Right cardiac atrium (tissue), 5 donors: Measurements from ENCODE around the gene SLC34A3. TPM values are rescaled to one million over a fixed set of nuclear protein-coding genes. Genes with fewer than 3 reads are reported as not detected.
A peak's percentile ranks its signal among the peaks of the same experiment; 100 is the strongest.
"Not testable (repeated sequence)": the region's sequence is repeated elsewhere in the genome, so short reads cannot be mapped to it uniquely, and the experiment has no call there.

Source experiments
- ATAC-seq, 2 donors: fragments of 200-7000 bp; cut with Tn5 transposase; one replicate each; pipeline versions ENCODE4 v1.8.0 to v1.9.1; 2020; ENCODE audit warnings: moderate library complexity in 2 of 2, mild to moderate bottlenecking in 1 of 2
- DNase-seq, 3 donors: peaks; one replicate each; pipeline ENCODE4 v3.0.0-alpha.2; 2020
- H3K27ac ChIP-seq: one replicate; pipeline ENCODE4 v1.5.1; 2013; ENCODE audit warnings: mild to moderate bottlenecking, low read length, control low read depth, moderate library complexity
- H3K27me3 ChIP-seq: one replicate; pipeline ENCODE4 v1.6.1; 2013; ENCODE audit not compliant: control insufficient read depth, insufficient read depth
- H3K4me1 ChIP-seq: one replicate; pipeline ENCODE4 v1.6.1; 2013; ENCODE audit warnings: low read length; ENCODE audit not compliant: control insufficient read depth, insufficient read depth
- H3K4me3 ChIP-seq: one replicate; pipeline ENCODE4 v1.5.1; 2013; ENCODE audit warnings: low read length, control low read depth
- H3K9me3 ChIP-seq: one replicate; pipeline ENCODE4 v1.6.1; 2013; ENCODE audit warnings: low read length; ENCODE audit not compliant: control insufficient read depth
- WGBS: extraction: QIAGEN DNeasy Blood & Tissue Kit; methylation state at CpG from one replicate; pipeline ENCODE4 v1.1.7; 2013; 5-methylcytosine and 5-hydroxymethylcytosine counted together
- intact Hi-C, 4 donors: fragments of 100-400 bp; cut with DNase I; formaldehyde crosslinking; loops; one replicate each; pipeline versions ENCODE4 v1.11.0 to v1.14.0; 2022 to 2023
- polyA plus RNA-seq: library from polyadenylated mRNA; stranded (reverse); fragments of 200-250 nt; gene quantifications from one replicate; pipeline ENCODE4 v1.2.3, GENCODE V29; 2013
- total RNA-seq, 4 donors: library from RNA; stranded (reverse); fragmentation: NEBNext Ultra II Directional; extraction: Animal tissue kit (Norgen Biotek cat#: 25700); gene quantifications; one replicate each; pipeline ENCODE4 v1.2.1, GENCODE V29; 2021
- donor health status: healthy with polysubstance abuse.
- donor health status: DM: no; HTN: yes; CAD: no.
- donor health status: DM: no; HTN: no; CAD: no.
- donor health status: DM: no; HTN: yes; CAD: no; lungs with severe emphysema.
- donor health status: DM: yes; HTN: yes; CAD: no.

The SLC34A3 gene
- total and polyA plus RNA-seq, 5 donors: not detected

DNA sequence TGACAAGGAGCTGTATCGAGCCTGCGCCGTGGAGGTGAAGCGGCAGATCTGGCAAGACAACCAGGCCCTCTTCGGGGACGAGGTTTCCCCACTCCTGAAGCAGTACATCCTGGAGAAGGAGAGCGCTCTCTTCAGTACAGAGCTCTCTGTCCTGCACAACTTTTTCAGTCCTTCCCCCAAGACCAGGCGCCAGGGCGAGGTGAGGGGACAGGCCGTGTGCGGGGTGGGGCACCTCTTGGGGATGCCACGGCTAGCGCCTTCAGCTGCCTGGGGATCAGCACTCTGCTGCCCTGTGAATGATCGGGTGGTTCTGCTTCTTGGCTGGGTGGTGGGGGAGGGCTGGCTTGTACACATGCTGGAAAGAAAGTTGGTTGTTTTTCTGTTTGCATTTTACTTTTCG, 26.2 kb downstream of the SLC34A3 start:
- H3K4me1 ChIP-seq: peaks cover 3% of the 10 kb centered on the region
- intact Hi-C loops: no loop called here
- no peak overlapping the region for H3K27ac ChIP-seq
- no peak overlapping the region for H3K4me3 ChIP-seq
- WGBS: 92% methylated on average over 15 of the region's 15 CpGs
- H3K27me3 ChIP-seq: no peaks in the 10 kb centered on the region
- DNase-seq (no peak), ATAC-seq (no peak)
- H3K9me3 ChIP-seq: no peaks in the 10 kb centered on the region

DNA sequence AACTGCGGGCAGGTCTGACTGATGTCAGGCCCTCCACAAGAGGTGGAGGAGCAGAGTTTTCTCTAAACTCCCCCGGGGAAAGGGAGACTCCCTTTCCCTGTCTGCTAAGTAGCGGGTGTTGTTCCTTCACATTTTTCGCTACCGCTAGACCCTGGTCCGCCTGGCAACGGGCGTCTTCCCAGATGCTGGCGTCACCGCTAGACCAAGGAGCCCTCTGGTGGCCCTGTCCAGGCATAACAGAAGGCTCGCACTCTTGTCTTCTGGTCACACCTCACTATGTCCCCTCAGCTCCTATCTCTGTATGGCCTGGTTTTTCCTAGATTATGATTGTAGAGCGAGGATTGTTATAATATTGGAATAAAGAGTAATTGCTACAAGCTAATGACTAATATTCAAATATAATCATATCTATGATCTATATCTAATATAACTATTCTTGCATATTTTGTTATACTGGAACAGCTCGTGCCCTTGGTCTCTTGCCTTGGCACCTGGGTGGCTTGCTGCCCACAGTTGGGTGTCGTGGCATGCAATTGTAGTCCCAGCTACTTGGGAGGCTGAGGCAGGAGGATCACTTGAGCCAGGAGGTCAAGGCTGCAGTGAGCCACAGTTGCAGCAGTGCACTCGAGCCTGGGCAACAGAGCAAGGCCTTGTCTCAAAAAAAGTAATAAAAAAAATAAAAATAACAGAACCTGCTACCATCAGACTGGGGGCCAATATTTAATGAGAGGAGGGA, 31.6 kb downstream of the SLC34A3 start:
- H3K27me3 ChIP-seq, H3K4me1 ChIP-seq, H3K27ac ChIP-seq, H3K9me3 ChIP-seq, H3K4me3 ChIP-seq, ATAC-seq, intact Hi-C loops: not testable (repeated sequence)
- 34% methylated on average over 15 of the region's 15 CpGs for WGBS
- peak in 2 of 3 donors; percentile 45 to 69 for DNase-seq

DNA sequence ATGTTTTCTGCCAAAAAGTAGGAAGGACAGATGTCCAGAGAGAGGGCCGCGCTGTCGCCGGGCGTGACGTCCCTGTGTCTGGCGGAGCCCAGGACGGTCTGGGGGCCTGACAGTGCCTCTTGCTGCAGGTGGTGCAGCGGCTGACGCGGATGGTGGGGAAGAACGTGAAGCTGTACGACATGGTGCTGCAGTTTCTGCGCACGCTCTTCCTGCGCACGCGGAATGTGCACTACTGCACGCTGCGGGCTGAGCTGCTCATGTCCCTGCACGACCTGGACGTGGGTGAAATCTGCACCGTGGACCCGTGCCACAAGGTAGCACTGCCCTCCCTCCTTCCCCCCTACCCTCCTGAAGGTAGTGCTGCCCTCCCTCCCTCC, 32.2 kb downstream of the SLC34A3 start:
- Histone ChIP-seq H3K9me3 (no peaks in the 10 kb centered on the region), H3K27me3 (no peaks in the 10 kb centered on the region), H3K27ac (no peak overlapping the region), H3K4me1 (no peaks in the 10 kb centered on the region), H3K4me3 (no peak overlapping the region)
- peak in 2 of 3 donors; percentile 16 to 64 for DNase-seq
- ATAC-seq: peak in 1 of 2 donors; percentile 14
- WGBS: 94% methylated on average over 24 of the region's 24 CpGs
- intact Hi-C loops: no loop called here

DNA sequence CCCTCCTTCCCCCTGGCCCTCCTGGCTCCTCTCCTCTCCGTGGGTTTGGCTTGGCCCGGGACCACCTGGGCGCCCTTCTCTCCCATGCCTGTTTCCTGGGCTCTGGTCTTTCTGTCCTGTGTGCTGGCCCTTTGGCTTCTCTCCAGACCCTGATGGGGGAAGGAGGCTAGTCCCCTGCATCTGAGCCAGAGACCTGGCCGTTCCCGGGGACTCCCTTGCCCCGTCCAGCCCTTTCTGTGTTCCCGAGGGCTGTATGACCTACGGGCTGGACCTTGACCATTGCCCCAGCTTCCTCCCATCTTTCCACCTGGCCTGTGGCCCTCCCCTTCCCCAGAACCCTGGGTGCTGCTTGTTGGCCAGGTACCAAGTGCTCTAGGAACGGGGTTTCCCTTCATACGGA, 32.8 kb downstream of the SLC34A3 start:
- ATAC-seq (no peak), DNase-seq (peak in 1 of 3 donors; percentile 16)
- no peaks in the 10 kb centered on the region for H3K27me3 ChIP-seq
- no peaks in the 10 kb centered on the region for H3K4me1 ChIP-seq
- 86% methylated on average over 10 of the region's 10 CpGs for WGBS
- no peak overlapping the region for H3K4me3 ChIP-seq
- intact Hi-C loops: no loop called here
- H3K9me3 ChIP-seq: no peaks in the 10 kb centered on the region
- no peak overlapping the region for H3K27ac ChIP-seq

DNA sequence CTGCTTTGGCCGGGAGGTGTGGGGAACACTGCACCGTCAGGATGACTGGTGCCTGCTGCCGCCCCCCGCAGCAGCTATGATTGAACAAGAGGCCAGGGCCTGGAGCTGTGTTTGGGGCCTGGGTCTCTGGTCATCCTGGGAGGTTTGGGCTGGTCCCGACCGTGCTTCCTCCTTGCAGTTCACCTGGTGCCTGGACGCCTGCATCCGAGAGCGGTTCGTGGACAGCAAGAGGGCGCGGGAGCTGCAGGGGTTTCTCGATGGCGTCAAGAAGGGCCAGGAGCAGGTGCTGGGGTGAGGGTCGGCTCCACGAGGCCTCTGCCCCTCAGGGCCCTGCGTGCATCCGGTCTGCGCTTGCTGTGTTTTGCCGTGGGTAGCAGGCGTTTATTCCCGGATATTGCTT, 33.4 kb downstream of the SLC34A3 start:
- Histone ChIP-seq H3K27ac (no peak overlapping the region), H3K27me3 (no peaks in the 10 kb centered on the region), H3K9me3 (no peaks in the 10 kb centered on the region), H3K4me1 (peaks cover 4% of the 10 kb centered on the region), H3K4me3 (no peak overlapping the region)
- ATAC-seq (no peak), DNase-seq (no peak)
- intact Hi-C loops: no loop called here
- WGBS: 94% methylated on average over 22 of the region's 22 CpGs

DNA sequence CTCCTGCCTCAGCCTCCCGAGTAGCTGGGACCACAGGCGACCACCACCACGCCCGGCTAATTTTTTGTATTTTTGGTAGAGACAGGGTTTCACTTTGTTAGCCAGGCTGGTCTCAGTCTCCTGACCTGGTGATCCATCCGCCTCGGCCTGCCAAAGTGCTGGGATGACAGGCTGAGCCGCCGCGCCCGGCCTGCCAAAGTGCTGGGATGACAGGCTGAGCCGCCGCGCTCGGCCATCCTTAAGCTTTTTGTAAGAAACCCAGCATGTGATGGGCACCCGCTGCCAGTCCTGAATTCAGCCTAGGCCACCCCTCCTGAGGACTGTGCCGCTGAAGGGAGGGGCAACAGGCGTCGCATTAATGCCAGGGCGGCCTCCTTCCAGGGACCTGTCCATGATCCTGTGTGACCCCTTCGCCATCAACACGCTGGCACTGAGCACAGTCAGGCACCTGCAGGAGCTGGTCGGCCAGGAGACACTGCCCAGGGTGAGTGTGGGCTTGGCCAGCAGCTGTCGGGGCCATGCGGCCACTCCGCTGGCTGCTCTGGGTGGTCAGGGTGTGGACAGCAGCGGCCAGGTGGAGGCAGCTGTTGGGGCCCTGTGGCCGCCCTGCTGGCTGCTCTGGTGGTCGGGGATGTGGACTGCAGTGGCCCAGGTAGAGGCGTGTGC, 34.9 kb downstream of the SLC34A3 start:
- no peak for DNase-seq
- H3K9me3 ChIP-seq: no peaks in the 10 kb centered on the region
- no peaks in the 10 kb centered on the region for H3K27me3 ChIP-seq
- H3K27ac ChIP-seq: no peak overlapping the region
- no peak overlapping the region for H3K4me3 ChIP-seq
- H3K4me1 ChIP-seq: peaks cover 10% of the 10 kb centered on the region
- WGBS: 96% methylated on average over 29 of the region's 29 CpGs
- intact Hi-C loops: no loop called here
- ATAC-seq: no peak

DNA sequence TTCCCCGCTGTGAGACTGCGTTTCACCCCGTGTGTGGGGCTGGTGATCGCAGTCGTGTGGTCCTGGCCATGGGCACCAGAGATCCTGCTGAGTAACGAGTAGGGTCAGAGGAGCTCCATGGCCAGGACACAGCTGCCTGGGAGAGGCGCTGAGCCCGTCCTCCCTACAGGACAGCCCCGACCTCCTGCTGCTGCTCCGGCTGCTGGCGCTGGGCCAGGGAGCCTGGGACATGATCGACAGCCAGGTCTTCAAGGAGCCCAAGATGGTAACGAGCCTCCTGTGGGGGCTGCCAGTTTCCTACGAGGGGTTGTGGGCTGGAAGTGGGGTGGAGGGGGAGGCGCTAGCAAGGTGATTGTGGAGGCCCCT, 35.4 kb downstream of the SLC34A3 start:
- peaks cover 10% of the 10 kb centered on the region for H3K4me1 ChIP-seq
- no peak overlapping the region for H3K4me3 ChIP-seq
- H3K27me3 ChIP-seq: no peaks in the 10 kb centered on the region
- DNase-seq (peak in 1 of 3 donors; percentile 67), ATAC-seq (no peak)
- no peak overlapping the region for H3K27ac ChIP-seq
- no peaks in the 10 kb centered on the region for H3K9me3 ChIP-seq
- WGBS: 74% methylated on average over 15 of the region's 15 CpGs
- intact Hi-C loops: no loop called here

DNA sequence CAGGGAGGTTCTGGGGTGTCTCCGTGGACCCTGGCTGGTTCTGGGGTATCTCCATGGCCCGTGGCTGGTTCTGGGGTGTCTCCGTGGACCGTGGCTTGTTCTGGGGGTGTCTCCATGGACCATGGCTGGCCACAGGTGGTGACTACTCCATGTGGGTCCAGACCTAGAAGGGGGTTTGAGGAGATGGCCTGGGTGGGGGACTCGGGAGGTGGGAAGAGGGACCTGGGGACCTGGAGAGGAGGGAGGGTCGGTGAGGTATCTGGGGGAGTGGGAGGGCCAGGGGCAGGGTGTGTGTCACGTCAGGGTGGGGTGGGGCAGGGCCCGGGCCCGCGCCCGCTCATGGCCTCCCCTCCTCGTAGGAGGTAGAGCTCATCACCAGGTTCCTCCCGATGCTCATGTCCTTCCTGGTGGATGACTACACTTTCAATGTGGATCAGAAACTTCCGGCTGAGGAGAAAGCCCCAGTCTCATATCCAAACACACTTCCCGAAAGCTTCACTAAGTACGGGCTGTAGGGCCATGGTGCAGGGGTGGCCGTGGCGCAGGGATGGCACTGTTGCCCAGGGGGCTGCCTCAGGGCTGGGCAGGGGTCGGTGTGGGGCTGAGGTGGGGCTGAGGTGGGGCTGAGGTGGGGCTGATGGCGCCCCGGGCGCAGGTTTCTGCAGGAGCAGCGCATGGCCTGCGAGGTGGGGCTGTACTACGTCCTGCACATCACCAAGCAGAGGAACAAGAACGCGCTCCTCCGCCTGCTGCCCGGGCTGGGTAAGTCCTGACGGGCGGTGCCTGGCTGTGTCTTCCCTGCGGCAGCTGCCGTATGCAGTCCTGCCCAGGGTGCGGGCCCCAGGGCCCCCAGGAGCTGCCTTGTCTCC, 36.1 kb downstream of the SLC34A3 start:
- H3K4me1 ChIP-seq: peaks cover 10% of the 10 kb centered on the region
- no peaks in the 10 kb centered on the region for H3K27me3 ChIP-seq
- DNase-seq (no peak), ATAC-seq (no peak)
- WGBS: 95% methylated on average over 34 of the region's 34 CpGs
- no peak overlapping the region for H3K4me3 ChIP-seq
- intact Hi-C loops: no loop called here
- H3K27ac ChIP-seq: no peak overlapping the region
- no peaks in the 10 kb centered on the region for H3K9me3 ChIP-seq

DNA sequence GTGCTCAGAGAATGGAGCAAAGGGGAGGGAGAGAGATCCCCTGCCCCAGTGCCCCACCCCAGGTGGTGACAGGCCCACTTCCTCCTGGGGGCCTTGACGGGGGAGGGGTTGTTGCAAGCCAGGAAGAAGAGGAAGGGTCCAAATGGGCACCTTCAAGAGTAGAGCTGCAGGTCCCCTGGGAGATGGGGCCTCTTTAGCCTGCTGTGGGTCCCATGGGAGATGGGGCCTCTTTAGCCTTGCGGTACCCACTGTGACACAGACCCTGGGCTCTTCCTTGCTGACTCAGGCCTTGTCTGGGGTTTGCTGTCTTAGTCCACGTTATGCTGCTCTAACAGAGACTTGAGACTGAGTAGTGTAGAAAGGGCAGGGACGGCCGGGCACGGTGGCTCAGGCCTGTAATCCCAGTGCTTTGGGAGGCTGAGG, 37.2 kb downstream of the SLC34A3 start:
- Histone ChIP-seq H3K27ac (no peak overlapping the region), H3K27me3 (no peaks in the 10 kb centered on the region), H3K4me3 (no peak overlapping the region), H3K9me3 (no peaks in the 10 kb centered on the region), H3K4me1 (peaks cover 10% of the 10 kb centered on the region)
- 87% methylated on average over 6 of the region's 6 CpGs for WGBS
- DNase-seq (no peak), ATAC-seq (no peak)
- intact Hi-C loops: no loop called here

DNA sequence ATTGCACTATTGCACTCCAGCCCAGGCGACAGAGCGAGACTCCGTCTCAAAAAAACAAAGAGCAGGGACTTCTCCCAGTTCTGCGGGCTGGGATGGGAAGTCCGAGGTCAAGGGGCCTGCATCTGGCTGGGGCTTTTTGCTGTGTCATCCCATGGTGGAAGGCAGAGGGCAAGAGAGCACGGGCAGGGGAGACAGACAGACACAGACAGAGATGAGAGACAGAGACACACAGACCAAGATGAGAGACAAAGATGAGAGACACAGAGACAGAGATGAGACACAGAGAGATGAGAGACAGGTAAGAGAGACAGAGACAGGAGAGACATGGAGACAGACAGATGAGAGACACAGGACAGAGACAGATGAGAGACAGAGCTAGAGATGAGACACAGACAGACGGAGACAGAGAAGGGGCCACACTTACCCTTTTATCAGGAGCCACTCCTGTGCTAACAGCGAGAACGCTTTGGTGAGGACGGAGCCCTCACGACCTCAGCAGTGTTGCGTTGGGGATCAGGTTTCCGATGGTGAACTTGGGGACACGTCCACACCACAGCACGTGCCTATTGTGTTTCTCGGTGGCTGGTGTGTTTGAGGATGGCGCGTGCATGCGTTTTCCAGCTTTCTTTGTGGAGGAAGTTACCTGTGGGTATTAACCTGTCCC, 38.0 kb downstream of the SLC34A3 start:
- H3K27me3 ChIP-seq: no peaks in the 10 kb centered on the region
- 65% methylated on average over 19 of the region's 19 CpGs for WGBS
- DNase-seq (peak in 1 of 3 donors; percentile 38), ATAC-seq (peak in 1 of 2 donors; percentile 42)
- H3K4me1 ChIP-seq: peaks cover 10% of the 10 kb centered on the region
- H3K9me3 ChIP-seq: no peaks in the 10 kb centered on the region
- peak overlapping the region; percentile 85 for H3K27ac ChIP-seq
- H3K4me3 ChIP-seq: no peak overlapping the region
- intact Hi-C loops: no loop called here
